HCT116 (cell line): ENCODE data around the gene CTTNBP2.

Source experiments
- CEBPB ChIP-seq: IDR thresholded peaks from 2 replicates; pipeline ENCODE4 v1.6.1; 2012; ENCODE audit warnings: low read depth
- CTCF ChIP-seq, 3 experiments: fragments of 200-600 bp in 1 of 3; sonication (generic) in 1 of 3; IDR thresholded peaks in 2 of 3; conservative IDR thresholded peaks in 1 of 3; 2 replicates each; pipeline ENCODE4 v1.5.1; 2012 to 2017; ENCODE audit warnings: low read depth in 2 of 3, low read length in 2 of 3, antibody characterized with exemption in 1 of 3, borderline replicate concordance in 1 of 3, control low read depth in 1 of 3, mild to moderate bottlenecking in 1 of 3, mixed read lengths in 1 of 3, mixed run types in 1 of 3, moderate library complexity in 1 of 3; ENCODE audit not compliant: insufficient read depth in 1 of 3
- EZH2 ChIP-seq: fragments of 200-600 bp; sonication (generic); IDR thresholded peaks from 2 replicates; pipeline ENCODE4 v1.6.1; 2017; ENCODE audit warnings: antibody characterized with exemption, mixed run types
- EZH2phosphoT487 ChIP-seq: fragments of 200-600 bp; IDR thresholded peaks from 2 replicates; pipeline ENCODE4 v1.6.1; 2018; ENCODE audit warnings: antibody characterized with exemption, borderline replicate concordance
- POLR2A ChIP-seq: IDR thresholded peaks from 2 replicates; pipeline ENCODE4 v1.7.0; 2011; ENCODE audit warnings: borderline replicate concordance; ENCODE audit not compliant: insufficient read depth, insufficient read length; ENCODE audit errors: extremely low read depth
- POLR2AphosphoS5 ChIP-seq: IDR thresholded peaks from 2 replicates; pipeline ENCODE4 v1.6.1; 2011; ENCODE audit warnings: mild to moderate bottlenecking, low read depth, low read length, moderate library complexity
- RAD21 ChIP-seq: IDR thresholded peaks from 2 replicates; pipeline ENCODE4 v1.6.1; 2012; ENCODE audit warnings: low read depth, mild to moderate bottlenecking
- SIN3A ChIP-seq: IDR thresholded peaks from 2 replicates; pipeline ENCODE4 v1.6.1; 2012; ENCODE audit warnings: low read depth
- SP1 ChIP-seq: IDR thresholded peaks from 2 replicates; pipeline ENCODE4 v1.6.1; 2012; ENCODE audit warnings: low read depth
- ZNF274 ChIP-seq: fragments of 200-500 bp; sonication (Bioruptor generic); IDR thresholded peaks from 2 replicates; pipeline ENCODE4 v1.6.1; 2014; ENCODE audit warnings: mild to moderate bottlenecking, low read depth, low read length, inconsistent platforms
- TF ChIP-seq, protein P1 (sequence below): IDR thresholded peaks from 2 replicates; pipeline ENCODE4 v1.6.1; 2012; ENCODE audit warnings: low read depth

DNA sequence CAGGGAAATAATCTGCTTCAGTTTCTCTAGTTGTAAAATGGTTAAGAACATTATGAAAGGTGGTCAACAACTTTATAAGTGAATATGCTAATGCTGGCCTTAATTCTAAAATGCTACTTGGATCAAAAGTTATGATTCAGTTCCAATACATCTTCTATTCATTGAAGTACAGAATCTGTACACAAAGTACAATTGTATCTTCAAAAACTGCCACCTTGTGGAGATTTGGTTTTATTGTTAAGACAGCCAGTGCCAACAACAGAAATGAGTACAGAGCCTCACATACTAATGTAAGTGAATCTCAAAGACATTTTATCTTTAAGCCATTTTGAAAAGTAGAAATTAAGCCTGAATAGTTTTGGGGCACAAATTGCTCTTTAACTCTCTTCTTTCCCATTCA lies 199.4 kb downstream of the CTTNBP2 start:
- peak; percentile 31 to 54 (median 51); a peak in 4 of 6 replicates for TF ChIP-seq CTCF (IDR thresholded peaks at IDR 0.05 in 2 of 3, conservative IDR thresholded peaks at IDR 0.05 in 1 of 3; ENCODE audit: borderline replicate concordance in 1 of 3, insufficient read depth in 1 of 3, low read depth in 2 of 3, low read length in 2 of 3)
- no peak for TF ChIP-seq POLR2AphosphoS5
- TF ChIP-seq EZH2 = no peak
- TF ChIP-seq EZH2phosphoT487 = no peak
- TF ChIP-seq POLR2A = no peak
- peak; percentile 56 for TF ChIP-seq RAD21
- TF ChIP-seq ZNF274 = no peak
- TF ChIP-seq SP1 = no peak
- no peak for TF ChIP-seq CEBPB
- TF ChIP-seq SIN3A = no peak
- TF ChIP-seq, protein P1, sequence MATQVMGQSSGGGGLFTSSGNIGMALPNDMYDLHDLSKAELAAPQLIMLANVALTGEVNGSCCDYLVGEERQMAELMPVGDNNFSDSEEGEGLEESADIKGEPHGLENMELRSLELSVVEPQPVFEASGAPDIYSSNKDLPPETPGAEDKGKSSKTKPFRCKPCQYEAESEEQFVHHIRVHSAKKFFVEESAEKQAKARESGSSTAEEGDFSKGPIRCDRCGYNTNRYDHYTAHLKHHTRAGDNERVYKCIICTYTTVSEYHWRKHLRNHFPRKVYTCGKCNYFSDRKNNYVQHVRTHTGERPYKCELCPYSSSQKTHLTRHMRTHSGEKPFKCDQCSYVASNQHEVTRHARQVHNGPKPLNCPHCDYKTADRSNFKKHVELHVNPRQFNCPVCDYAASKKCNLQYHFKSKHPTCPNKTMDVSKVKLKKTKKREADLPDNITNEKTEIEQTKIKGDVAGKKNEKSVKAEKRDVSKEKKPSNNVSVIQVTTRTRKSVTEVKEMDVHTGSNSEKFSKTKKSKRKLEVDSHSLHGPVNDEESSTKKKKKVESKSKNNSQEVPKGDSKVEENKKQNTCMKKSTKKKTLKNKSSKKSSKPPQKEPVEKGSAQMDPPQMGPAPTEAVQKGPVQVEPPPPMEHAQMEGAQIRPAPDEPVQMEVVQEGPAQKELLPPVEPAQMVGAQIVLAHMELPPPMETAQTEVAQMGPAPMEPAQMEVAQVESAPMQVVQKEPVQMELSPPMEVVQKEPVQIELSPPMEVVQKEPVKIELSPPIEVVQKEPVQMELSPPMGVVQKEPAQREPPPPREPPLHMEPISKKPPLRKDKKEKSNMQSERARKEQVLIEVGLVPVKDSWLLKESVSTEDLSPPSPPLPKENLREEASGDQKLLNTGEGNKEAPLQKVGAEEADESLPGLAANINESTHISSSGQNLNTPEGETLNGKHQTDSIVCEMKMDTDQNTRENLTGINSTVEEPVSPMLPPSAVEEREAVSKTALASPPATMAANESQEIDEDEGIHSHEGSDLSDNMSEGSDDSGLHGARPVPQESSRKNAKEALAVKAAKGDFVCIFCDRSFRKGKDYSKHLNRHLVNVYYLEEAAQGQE = no peak
